Measurements from ENCODE around the gene GSTM5. TPM values are rescaled to one million over a fixed set of nuclear protein-coding genes. Genes with fewer than 3 reads are reported as not detected.
"Not testable (repeated sequence)": the region's sequence is repeated elsewhere in the genome, so short reads cannot be mapped to it uniquely, and the experiment has no call there.

The GSTM5 gene
- total RNA-seq, 1 experiment from 2014 or later, result not detected

DNA sequence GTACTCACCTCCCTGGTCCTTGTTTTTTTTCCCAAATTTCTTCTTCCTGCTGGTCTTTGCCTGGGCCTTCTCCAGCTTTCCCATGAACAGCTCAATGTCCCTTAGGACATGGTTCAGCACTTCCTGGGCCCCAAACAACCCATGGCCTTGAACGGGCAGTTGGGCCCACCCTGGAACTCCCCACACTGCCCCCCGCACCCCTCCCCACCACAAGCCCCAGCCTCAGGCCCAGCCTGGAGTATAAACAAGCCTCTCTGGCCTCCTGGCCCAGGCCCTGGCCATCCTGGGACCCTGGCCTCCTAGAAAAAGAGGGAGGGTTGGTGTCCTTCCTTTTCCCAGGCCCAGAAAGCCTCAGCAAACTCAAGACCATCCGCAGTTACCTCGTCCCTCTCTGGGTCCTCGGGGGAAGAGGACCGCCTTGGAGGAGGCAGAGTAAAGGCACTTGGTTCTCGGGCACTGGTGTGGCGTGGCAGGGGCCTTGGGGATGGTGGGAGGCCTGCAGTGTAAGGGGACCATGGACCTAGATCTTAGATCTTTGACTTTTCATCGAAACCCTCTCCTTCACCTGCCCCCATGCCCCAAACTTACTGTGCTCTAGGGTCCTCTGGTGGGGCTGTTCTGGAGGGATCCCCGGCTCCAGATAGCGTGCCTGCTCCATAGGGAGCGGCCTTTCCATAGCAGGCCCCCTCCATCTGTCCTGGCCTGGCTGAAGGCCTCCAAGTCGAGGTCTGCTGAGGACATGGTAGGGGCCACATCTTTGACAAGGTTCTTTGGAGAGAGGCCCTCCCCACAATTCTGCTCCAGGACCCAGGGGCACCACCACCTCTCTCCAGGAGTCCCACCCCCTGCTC is 46.1 kb downstream of the GSTM5 start:
- H3K4me3 ChIP-seq (ENCODE audit: insufficient read depth, low read depth, low read length), result no peak overlapping the region
- no peaks in the 10 kb centered on the region for H3K36me3 ChIP-seq (replicated peaks; ENCODE audit: control insufficient read depth, insufficient read depth, low read length)
- no peak for DNase-seq
- H3K27me3 ChIP-seq (ENCODE audit: control insufficient read depth, insufficient read depth, low read length), result no peaks in the 10 kb centered on the region

DNA sequence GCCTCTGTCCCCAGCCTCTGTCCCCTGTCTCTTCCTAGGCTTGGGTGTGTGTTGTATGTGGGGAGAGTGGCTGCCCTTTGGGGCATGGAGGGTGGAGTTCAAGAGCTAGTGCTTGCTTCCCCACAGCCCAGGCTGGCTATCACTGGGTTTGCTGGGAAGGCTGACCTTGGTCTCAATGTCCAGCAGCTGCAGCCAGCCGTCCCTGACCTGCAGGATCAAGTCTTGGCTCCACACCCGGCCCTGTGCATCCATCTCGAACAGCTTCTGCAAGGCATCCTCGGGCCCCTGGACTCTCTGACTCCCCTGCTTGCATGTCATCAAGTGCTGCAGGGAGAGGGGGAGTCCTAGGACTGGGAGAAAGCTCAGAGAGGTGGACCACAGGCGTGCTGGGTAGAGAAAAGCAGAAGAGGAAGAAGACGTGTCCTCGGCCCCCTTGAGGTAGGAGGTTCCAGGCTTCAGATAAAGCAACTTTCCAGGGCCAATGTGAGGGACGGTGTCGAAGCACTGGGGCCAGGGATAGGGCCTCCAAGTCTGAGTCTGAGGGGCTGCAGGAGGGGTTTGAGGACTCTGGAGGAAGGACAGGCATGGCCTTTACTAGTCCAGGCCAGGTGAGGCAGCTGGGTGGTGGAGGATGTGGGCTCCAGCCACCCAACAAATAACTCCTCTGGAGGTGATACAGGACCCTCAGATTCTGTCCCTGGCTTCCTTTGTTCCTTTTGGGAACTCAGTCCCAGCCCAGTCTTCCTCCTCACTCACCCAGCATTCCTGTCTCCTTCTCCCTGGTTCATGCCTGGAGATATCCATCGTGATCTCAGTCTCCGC is 47.7 kb downstream of the GSTM5 start:
- Histone ChIP-seq H3K27me3 (ENCODE audit: control insufficient read depth, insufficient read depth, low read length) (no peaks in the 10 kb centered on the region), H3K4me3 (ENCODE audit: insufficient read depth, low read depth, low read length) (no peak overlapping the region), H3K36me3 (replicated peaks; ENCODE audit: control insufficient read depth, insufficient read depth, low read length) (no peaks in the 10 kb centered on the region)
- no peak for DNase-seq

DNA sequence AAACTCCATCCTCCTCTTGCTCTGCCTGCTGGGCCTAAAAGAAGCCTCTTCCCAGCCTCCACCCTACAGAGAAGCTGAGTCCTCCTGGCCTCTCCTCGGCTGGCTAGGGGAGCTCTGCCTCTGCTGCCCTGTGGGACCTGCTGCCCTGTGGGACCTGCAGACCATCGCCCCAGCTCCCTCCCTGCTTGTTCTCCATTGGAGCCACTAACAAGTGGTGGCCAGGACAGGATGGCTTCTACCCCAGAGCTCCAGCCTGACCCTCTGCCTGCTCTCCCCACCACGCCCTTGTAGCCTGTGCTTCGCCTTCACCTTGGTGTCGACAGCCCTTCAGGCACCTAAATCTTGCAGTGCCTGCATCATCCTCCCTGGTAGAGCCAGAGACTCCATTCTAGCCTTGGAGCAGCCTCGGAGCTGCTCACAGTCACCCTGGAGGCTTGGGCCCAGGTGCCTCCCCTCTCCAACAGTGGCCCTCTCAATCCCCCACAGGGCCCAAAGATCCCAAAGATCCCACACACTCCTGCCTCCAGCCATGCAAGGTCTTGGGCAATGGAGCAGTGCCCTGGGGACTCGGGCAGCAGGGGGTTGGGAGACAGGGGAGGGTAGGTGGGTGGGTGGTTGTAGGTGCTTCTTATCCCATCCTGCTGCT is 48.7 kb downstream of the GSTM5 start:
- H3K36me3 ChIP-seq (replicated peaks; ENCODE audit: control insufficient read depth, insufficient read depth, low read length), result no peaks in the 10 kb centered on the region
- H3K4me3 ChIP-seq (ENCODE audit: insufficient read depth, low read depth, low read length), result no peak overlapping the region
- no peak for DNase-seq
- no peaks in the 10 kb centered on the region for H3K27me3 ChIP-seq (ENCODE audit: control insufficient read depth, insufficient read depth, low read length)

DNA sequence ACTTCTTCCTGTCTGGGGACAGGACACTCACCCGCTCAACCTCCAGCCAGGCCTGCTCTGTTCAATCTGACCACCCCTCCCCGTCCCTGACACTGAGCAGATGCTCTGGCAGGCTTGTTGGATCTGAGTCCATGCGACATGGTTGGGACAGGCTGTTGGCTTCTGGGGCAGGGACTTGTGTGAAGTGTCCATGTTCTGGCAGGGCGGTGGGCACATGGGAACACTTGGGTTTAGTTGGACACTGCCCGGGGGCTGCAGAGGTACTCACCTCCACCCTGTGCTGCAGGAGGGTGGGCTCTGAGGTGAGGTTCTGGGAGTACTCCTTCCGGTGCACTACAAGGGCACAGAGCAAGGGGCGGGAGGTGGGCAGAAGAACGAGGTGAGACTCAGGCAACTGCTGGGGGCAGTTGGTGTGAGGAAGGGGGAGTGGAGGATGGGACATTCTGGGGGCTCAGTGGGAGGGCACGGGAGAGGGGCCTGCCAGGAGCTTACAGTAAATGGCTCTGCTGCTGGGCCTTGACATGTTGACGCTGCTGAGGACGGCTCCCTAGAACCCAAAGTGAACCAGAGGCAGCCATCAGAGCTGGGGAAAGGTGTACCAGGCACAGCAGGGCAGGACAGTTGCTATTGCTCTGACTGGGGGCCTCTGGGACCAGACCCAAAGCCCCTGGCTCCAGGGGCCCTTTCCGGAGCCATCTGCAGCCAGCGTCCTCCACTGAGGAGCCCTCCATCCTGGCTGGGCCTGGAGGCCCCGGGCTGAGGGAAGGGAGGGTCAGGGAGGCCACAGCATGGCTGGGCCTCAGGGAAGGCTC is 49.4 kb downstream of the GSTM5 start:
- DNase-seq, result peak; percentile 51
- Histone ChIP-seq H3K27me3 (ENCODE audit: control insufficient read depth, insufficient read depth, low read length) (no peaks in the 10 kb centered on the region), H3K4me3 (ENCODE audit: insufficient read depth, low read depth, low read length) (no peak overlapping the region), H3K36me3 (replicated peaks; ENCODE audit: control insufficient read depth, insufficient read depth, low read length) (no peaks in the 10 kb centered on the region)

DNA sequence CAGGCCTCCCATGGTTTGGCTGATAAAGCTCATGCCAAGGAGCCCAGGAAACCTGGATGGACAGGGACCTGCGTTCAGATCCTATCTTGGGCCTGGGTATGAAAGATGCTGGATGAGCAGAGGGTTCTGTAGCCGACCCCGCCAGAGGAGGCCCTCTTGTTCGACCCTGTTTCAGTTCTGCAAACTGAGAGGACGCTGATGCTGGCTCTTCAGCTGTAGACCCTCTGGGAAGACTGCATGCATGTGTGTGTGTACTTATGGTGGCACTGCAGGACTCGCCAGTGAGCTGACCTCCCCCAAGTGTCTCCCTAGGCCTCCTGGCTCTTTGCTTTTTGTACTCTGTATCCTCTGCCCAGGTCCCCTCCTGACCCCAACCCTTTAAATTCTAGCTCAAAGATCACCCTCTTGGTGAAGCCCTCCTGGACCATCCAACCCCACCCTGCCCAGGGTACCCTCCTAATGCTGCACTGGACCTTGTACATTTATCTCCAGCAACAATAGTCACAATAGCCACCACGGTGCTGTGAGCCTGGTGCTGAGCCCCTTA is 50.1 kb downstream of the GSTM5 start:
- DNase-seq, result no peak
- no peaks in the 10 kb centered on the region for H3K36me3 ChIP-seq (replicated peaks; ENCODE audit: control insufficient read depth, insufficient read depth, low read length)
- no peak overlapping the region for H3K4me3 ChIP-seq (ENCODE audit: insufficient read depth, low read depth, low read length)
- H3K27me3 ChIP-seq (ENCODE audit: control insufficient read depth, insufficient read depth, low read length), result no peaks in the 10 kb centered on the region

DNA sequence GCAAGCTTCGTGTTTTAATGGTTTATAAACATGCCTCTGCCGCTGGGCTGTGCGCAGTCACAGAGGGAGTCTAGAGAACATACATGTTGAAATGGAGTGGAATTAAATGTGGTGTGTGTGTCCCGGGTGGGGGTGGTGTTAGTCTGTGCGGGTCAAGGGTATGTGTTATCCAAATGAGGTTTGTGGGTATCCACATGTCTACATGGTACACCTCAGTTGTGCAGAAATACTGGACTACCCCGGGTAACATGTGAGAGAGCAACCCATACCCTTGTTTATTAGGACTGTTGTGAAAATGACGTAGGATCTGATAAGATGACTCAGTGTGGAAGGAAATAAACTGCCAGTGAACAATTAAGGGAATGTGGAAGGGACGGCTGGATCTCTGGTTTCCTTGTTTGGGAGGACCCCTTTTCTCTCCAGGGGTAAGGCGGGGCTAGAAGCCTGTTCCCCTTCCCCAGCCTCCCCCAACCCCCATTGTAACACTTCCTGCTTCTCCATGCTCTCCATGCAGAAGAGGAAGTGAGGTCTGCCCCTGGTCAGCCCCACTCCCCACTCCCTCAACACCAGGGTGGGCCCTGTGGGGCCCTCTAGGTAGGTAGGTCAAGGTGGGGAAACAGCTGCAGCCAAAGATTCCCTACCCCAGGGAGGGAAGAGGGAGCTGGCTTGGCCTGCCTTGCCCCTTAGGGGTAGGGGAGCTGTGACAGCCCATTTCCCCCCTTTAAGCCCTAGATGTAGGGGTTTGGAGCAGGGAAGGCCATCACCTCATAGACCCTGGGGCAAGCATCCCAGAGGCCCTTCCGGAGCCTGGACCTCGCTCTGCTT is 51.0 kb downstream of the GSTM5 start:
- Histone ChIP-seq H3K4me3 (ENCODE audit: insufficient read depth, low read depth, low read length) (no peak overlapping the region), H3K27me3 (ENCODE audit: control insufficient read depth, insufficient read depth, low read length) (no peaks in the 10 kb centered on the region), H3K36me3 (replicated peaks; ENCODE audit: control insufficient read depth, insufficient read depth, low read length) (no peaks in the 10 kb centered on the region)
- DNase-seq, result no peak

- Histone ChIP-seq H3K36me3 (replicated peaks; ENCODE audit: control insufficient read depth, insufficient read depth, low read length) (no peaks in the 10 kb centered on the region), H3K4me3 (ENCODE audit: insufficient read depth, low read depth, low read length) (no peak within 1 kb of the TSS), H3K27me3 (ENCODE audit: control insufficient read depth, insufficient read depth, low read length) (no peaks in the 10 kb centered on the region)
- DNase-seq, result peak; percentile 39
Measured at GRCh38 chr1:109763646-109764415, 51.8 kb downstream of the GSTM5 start, which contains the start of gene EPS8L3. TSS of gene EPS8L3 (minus strand) at chr1:109763923. CDS start at chr1:109761749, 2,174 bp downstream.

DNA sequence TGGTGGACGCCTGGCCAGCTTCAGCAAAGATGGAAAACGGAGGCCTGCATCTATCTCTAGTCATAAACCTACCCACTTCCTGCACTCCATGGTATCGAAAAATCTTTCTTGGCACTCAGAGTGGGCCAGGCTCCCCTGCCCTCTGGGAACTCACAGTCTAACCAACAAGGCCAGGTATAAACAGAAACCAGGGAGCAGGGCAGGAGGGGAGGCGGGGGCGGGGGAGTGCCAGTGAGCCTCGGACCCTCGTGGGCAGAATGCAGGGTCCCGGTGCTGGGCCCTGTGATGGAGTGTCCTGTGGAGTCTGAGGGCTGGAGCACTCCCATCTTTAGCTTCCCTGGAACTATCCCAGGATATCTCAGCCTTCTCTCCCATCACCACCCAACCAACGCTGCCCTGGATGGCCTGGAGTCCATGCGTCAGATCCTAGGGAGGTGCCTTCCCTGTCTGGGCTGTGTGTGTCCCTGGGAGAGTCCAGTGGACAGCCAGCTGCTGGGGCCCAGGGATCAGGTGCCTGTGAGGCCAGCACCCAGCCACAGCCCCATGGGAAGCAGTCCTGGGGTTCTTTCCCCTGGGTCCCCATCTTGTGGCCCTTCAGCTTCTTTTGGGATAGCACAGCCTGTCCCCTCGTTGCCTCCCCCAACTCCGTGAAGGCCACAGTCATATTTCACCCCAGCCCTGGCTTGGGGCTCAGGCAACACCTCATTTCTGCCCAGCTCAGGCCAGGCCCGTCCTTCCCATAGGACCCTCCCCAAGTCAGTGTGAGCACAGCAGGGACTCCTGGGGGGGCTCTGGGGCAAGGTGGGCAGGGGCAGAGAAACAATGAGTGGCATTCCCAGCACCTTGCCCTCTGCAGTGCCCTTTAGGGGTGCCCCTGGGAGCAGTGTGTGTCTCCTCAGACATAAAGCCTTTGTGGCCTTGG is 52.8 kb downstream of the GSTM5 start:
- Histone ChIP-seq H3K36me3 (replicated peaks; ENCODE audit: control insufficient read depth, insufficient read depth, low read length) (no peaks in the 10 kb centered on the region), H3K4me3 (ENCODE audit: insufficient read depth, low read depth, low read length) (no peak overlapping the region), H3K27me3 (ENCODE audit: control insufficient read depth, insufficient read depth, low read length) (no peaks in the 10 kb centered on the region)
- DNase-seq, result no peak

GRCh38 chr1:109765483-109765815 is 53.4 kb downstream of the GSTM5 start:
- DNase-seq, result no peak
- Histone ChIP-seq H3K27me3 (ENCODE audit: control insufficient read depth, insufficient read depth, low read length) (no peaks in the 10 kb centered on the region), H3K4me3 (ENCODE audit: insufficient read depth, low read depth, low read length) (no peak overlapping the region), H3K36me3 (replicated peaks; ENCODE audit: control insufficient read depth, insufficient read depth, low read length) (no peaks in the 10 kb centered on the region)

DNA sequence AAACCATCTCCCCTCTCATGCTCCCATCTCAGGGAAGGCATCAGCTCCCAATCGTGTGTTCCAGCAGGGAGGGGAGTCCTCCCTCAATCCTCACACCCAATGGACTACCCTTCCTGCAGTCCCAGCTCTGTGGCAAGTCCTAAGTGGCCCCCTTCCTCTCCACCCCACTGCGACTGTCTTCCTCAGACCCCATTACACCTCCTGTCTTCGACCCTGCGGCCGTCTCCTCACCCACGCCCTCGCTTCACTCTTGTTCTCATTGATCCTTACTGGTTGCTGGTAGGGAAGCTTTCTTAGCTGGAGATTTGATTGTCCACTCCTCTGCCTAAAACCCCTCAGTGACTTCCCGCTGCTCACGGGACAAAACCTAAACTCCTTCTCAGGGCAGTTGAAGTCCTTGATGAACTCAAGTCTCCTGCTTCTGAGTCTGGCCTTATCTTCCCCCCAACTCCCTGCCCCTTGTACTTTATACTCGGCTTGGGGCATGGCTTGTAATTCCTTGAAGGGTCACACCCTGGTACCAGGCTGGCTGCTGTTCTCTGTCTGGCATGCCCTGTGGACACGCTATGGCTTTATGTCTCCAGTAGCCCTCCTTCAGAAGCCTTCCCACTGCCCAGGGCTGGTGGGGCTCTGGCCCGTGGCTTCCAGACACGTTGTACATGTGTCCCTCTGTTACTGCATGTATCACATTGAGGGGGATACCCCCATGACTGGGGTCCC is 54.0 kb downstream of the GSTM5 start:
- no peak for DNase-seq
- H3K27me3 ChIP-seq (ENCODE audit: control insufficient read depth, insufficient read depth, low read length), result no peaks in the 10 kb centered on the region
- H3K4me3 ChIP-seq (ENCODE audit: insufficient read depth, low read depth, low read length), result no peak overlapping the region
- H3K36me3 ChIP-seq (replicated peaks; ENCODE audit: control insufficient read depth, insufficient read depth, low read length), result no peaks in the 10 kb centered on the region

DNA sequence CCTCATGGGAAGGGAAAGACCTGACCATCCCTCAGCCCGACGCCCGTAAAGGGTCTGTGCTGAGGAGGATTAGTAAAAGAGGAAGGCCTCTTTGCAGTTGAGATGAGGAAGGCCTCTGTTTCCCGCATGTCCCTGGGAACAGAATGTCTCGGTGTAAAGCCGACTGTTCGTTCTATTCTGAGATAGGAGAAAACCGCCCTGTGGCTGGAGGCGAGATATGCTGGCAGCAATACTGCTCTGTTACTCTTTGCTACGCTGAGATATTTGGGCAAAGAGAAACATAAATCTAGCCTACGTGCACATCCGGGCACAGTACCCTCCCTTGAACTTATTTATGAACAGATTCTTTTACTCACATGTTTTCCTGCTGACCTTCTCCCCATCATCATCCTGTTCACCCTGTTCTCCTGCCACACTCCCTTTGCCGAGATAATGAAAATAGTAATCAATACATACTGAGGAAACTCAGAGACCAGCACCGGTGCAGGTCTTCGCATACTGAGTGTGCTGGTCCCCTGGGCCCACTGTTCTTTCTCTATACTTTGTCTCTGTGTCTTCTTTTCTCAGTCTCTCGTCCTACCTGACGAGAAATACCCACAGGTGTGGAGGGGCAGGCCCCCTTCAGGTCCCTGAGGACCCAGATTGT is 55.1 kb downstream of the GSTM5 start:
- not testable (repeated sequence) for H3K4me3 ChIP-seq (ENCODE audit: insufficient read depth, low read depth, low read length); H3K27me3 ChIP-seq (ENCODE audit: control insufficient read depth, insufficient read depth, low read length); DNase-seq; H3K36me3 ChIP-seq (replicated peaks; ENCODE audit: control insufficient read depth, insufficient read depth, low read length)
